Upper lobe of left lung (tissue), 4 donors: ENCODE data around the gene ABHD16B.

ENCODE experiments used
- CTCF ChIP-seq, 6 experiments: fragments of 450-650 bp in 4 of 6; fragments of 200-600 bp in 2 of 6; sonication (generic) in 2 of 6; IDR thresholded peaks; one replicate each; pipeline ENCODE4 v1.5.1; 2016 to 2019; ENCODE audit warnings: antibody characterized with exemption in 6 of 6
- POLR2A ChIP-seq, 4 donors: fragments of 450-650 bp; IDR thresholded peaks; one replicate each; pipeline ENCODE4 v1.5.1; 2016 to 2017; ENCODE audit warnings: antibody characterized with exemption in 4 of 4, mild to moderate bottlenecking in 2 of 4

GRCh38 chr20:63821811-63822210 is 39.5 kb upstream of the ABHD16B start:
- TF ChIP-seq POLR2A (IDR thresholded peaks at IDR 0.05) (no peak), CTCF (IDR thresholded peaks at IDR 0.05) (no peak)
